Fibroblast of lung (primary cell): Measurements from ENCODE around the gene LIPE.

ENCODE experiments used
- EZH2 ChIP-seq: IDR thresholded peaks from 2 replicates; pipeline ENCODE4 v1.5.1; 2012; ENCODE audit warnings: low read length, control low read depth, mild to moderate bottlenecking; ENCODE audit errors: missing control alignments
- TF ChIP-seq, protein P1 (sequence below), 2 donors: IDR thresholded peaks in 1 of 2; conservative IDR thresholded peaks in 1 of 2; 1 replicate in 1 of 2; 2 replicates in 1 of 2; pipeline ENCODE4 v1.5.1; 2011 to 2012; ENCODE audit warnings: low read length in 2 of 2, control low read depth in 1 of 2, inconsistent platforms in 1 of 2, low read depth in 1 of 2, mild to moderate bottlenecking in 1 of 2

GRCh38 chr19:42376177-42376555 lies 51.0 kb downstream of the LIPE start:
- TF ChIP-seq, protein P1, sequence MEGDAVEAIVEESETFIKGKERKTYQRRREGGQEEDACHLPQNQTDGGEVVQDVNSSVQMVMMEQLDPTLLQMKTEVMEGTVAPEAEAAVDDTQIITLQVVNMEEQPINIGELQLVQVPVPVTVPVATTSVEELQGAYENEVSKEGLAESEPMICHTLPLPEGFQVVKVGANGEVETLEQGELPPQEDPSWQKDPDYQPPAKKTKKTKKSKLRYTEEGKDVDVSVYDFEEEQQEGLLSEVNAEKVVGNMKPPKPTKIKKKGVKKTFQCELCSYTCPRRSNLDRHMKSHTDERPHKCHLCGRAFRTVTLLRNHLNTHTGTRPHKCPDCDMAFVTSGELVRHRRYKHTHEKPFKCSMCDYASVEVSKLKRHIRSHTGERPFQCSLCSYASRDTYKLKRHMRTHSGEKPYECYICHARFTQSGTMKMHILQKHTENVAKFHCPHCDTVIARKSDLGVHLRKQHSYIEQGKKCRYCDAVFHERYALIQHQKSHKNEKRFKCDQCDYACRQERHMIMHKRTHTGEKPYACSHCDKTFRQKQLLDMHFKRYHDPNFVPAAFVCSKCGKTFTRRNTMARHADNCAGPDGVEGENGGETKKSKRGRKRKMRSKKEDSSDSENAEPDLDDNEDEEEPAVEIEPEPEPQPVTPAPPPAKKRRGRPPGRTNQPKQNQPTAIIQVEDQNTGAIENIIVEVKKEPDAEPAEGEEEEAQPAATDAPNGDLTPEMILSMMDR (conservative IDR thresholded peaks at IDR 0.05 in 1 of 2, IDR thresholded peaks at IDR 0.05 in 1 of 2; ENCODE audit: low read depth in 1 of 2, low read length in 2 of 2), result no peak
- TF ChIP-seq EZH2, result no peak
